ENCODE data around the gene CBR4.

CBR4 gene

GRCh38 chr4:169032883-169033645, 23.0 kb upstream of the CBR4 start:
- no peak for DNase-seq

- DNase-seq = no peak
Observed at GRCh38 chr4:169032194-169032593, 22.1 kb upstream of the CBR4 start.

GRCh38 chr4:169031392-169031791, 21.3 kb upstream of the CBR4 start:
- DNase-seq = no peak

DNA sequence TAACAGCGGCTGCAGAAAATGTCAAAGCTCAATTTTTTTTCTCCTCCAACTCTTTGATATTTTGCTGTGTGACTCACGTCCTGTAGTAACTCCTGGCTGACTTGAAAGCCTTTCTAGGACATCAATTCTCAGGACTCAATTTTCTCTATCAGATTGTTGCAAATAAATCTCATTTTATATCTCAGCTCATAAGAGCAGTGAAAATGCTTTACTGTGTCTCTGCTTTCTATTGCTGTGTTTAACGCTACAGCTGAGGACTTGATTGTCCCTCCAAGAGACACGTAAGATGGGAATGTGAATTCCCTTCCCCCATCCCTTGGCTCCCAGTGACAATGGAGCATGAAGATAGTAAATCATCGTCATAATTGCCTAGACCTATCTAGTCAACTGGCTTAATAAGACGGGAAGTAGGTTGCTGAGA, 20.5 kb upstream of the CBR4 start:
- no peak for DNase-seq

GRCh38 chr4:169029947-169030346, 19.9 kb upstream of the CBR4 start:
- DNase-seq = no peak

DNA sequence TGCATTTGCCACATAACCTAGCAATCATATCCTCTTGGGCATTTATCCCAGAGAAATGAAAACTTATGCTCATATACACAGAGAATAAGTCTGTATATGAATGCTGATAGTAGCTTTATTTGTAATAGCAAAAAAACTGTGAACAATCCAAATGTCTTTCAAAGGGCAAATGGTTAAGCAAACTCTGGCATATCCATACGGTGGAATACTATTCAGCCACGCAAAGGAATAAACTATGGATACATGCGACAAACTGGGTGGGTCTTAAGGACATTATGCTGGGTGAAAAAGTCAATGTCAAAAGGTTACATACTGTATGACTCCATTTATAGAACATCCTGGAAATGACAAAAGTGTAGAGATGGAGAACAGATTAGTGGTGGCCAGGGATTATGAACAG, 17.6 kb upstream of the CBR4 start:
- no peak for DNase-seq

DNA sequence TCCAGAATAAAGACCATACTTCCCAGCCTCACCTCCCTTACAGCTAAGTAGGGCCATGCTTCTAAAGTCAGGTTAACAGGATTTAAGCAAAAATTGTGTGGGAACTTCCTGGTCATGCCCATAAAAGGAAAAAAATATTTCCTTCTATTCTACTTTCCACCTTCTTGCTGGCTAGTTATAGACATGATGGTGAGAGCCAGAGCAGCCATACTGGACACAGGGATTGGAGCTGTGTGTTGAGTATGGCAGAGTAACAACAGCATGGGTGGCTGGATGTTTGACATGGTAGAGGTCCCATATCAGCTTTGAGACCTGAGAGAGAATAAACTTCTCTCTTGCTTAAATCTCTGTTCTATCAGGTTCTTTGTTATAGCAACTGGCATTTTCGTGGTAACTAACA, 15.1 kb upstream of the CBR4 start:
- no peak for DNase-seq

DNA sequence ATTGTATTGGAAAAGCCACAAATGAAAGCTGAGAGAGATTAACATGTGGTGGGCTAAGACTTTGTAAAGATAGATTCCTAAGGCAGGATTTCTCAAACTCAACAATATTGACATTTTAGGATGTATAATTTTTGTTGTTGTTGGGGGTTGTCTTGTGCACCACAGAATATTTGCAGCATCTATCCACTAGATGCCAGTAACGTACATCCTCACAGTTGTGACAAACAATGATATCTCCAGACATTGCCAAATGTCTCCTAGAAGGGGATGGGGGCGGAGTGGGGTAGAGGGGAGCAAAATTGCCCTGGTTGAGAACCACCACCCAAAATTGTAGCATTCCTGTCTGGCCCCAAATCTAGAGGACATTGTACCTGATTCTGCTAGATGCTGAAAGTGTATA, 14.7 kb upstream of the CBR4 start:
- no peak for DNase-seq

DNA sequence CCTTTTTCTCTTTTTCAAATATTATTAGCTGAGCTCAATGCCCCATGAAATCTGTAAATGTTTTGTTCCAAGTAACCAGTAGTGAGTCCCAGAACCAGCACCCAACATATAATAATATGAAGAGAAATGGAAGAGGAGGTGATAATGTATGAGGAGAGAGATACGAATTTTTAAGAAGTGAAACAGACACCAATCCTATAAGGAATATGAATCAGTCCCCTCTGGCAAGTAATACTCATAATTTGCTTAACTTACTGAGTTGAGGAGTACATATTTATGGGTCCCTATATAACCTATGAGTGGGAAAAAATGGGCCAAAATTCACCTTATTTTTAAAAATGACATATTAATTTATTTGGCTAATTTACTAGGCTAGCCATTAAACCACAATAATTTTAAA, 8.4 kb upstream of the CBR4 start:
- no peak for DNase-seq

DNA sequence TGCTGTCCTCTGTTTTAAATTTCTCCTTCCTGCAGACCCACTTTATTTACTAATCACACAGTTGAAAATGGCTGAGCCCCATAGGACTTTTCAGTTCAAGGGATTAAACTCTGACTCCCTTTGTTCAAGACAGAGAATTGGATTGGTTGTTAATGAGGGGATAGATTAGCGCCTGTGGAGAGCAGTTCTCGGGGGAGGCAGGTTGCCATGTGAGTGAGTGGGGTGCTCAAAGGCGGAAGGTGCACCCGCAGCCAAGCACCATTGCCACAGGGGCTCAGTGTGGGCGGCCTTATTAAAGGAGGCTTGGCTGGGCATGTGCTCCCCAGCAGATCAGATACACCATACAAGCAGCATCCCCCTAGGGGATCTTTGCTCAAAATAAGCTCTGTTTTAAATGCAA, 7.9 kb upstream of the CBR4 start:
- peak; percentile 54 for DNase-seq

- DNase-seq = no peak
Observed at GRCh38 chr4:169015186-169015623, 5.2 kb upstream of the CBR4 start.

DNA sequence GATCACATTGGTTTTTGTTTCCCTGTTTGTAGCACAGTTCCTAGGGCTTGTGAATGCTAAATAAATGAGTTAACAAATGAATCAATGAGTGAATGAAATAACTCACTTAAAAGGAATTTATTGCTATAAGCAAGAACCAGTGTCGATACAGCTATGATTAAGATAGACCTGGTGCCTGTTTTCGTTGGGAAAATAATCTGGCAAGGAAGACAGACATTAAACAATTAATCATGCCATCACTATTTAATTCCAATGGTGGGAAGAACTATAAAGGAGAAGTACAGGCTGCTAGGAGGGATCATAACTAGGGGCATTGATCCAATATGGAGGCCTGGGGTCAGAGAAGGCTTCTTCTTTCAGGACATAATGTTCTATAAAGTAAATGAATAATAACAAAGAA, 4.5 kb upstream of the CBR4 start:
- DNase-seq = no peak

GRCh38 chr4:169013396-169013795, 3.3 kb upstream of the CBR4 start:
- no peak for DNase-seq

- no peak for DNase-seq
Observed at GRCh38 chr4:169012049-169012448, 2.0 kb upstream of the CBR4 start.

GRCh38 chr4:169009286-169010124, 550 bp downstream of the CBR4 start:
- DNase-seq = no peak

DNA sequence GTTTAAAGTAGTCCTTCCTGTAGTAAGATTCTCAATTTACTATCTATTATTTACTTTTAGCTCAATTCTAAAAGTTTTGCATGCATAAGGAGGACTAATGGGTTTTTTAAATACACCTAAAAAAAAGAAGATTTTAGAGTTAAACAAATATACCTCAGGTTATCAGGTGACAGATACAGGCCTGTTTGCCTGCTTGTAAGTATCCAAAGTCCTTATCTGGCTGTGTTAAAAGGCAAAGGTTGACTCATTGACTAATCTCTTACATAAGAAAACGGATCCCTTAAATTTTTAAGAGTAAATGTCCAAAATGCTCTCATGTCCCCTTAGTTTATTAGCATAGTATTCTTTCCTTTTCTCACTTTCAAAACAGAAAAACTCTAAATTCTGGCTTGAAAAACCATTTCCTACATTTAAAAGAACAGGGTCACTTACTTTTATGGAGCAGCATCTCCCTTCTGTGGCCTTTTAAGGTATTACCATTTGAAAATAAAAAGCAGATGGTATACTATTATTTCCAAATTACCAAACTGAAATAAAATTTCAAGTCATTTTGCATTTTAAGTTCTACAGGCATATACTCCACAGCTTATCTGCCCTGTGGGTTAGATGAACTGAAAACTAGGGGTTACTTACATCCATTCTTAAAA, 4.5 kb downstream of the CBR4 start:
- DNase-seq = no peak

DNA sequence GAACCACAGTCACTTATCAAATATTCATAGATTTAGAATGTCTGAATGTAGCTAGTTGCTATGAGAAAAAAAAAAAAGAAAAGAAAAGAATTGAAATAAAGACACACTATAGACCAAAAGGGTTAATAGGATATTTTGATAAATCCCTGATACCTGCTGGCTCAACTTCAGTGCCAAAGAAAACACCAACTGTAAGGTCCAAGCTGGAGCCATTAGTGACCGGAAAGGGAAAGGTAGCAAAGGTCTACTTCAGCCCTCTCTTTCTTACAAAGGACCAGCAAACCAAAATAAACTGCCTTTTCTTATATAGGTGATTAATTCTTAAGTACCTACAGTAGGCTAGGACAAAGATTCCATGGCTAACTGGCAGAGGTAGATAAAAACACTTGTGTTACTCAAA, 9.7 kb downstream of the CBR4 start:
- DNase-seq = no peak

GRCh38 chr4:168999809-169000208, 10.2 kb downstream of the CBR4 start:
- DNase-seq = no peak

- no peak for DNase-seq
Observed at GRCh38 chr4:168998596-168998995, 11.5 kb downstream of the CBR4 start.

DNA sequence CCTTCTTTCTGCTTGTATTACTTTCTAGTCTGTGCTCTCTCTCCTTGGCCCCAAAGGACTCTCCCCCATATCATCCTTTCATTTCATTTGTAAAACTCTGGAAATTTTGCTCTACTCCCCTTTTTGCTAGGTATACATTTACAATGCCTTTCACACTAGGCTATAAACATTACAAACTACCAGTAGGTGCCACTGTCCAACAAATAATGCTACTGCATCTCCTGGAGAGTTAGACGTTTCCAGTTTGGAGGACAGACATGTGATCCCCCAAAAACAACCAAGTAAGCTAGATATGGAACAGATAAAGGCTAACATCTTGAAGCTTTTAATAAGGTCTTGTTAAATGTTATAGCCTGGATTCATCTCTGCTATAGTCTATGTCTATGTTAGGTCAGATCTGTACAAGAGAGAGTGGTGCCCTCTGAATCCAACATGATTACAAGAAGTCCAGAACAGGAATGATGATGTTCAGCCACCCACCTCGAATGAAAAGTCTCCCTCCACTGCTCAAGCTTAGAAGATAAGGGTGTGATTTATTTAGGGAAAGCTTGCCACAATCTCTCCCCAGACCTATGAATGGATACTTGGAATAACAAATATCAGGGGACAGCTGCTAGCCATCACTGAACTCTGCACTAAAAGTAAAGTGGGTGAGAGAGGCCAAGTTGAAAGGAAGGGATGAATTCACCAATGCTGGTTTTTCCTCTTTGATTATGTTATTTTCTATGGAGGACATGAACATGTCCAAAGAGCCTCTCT, 14.3 kb downstream of the CBR4 start:
- no peak for DNase-seq

GRCh38 chr4:168994958-168995357, 15.1 kb downstream of the CBR4 start:
- DNase-seq = no peak

DNA sequence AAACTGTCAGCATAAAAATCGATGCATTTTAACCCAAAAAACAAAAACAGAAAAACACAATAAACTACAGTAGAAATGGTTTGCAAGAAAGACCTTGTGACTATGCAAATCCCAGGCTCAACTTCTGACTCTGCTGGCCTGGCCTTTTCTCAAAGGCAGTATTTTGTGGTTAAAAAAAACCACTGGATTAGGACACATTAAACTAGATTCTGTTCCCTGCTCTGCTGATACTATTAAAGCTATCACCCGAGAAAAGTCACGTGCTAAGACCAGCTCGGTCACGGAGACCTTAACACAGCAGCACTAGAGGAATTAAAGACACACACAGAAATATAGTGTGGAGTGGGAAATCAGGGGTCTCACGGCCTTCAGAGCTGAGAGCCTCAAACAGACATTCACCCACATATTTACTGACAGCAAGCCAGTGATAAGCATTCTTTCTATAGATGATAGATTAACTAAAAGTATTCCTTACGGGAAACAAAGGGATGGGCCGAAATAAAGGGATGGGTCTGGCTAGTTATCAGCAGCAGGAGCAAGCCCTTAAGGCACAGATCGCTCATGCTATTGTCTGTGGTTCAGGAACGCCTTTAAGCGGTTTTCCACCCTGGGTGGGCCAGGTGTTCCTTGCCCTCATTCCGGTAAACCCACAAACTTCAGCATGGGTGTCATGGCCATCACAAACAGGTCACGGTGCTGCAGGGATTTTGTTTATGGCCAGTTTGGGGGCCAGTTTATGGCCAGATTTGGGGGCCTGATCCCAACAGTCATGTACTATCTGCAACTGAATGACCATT, 16.1 kb downstream of the CBR4 start:
- no peak for DNase-seq
